Transverse colon (tissue), 4 donors: Measurements from ENCODE around the gene NT5DC3. TPM values are rescaled to one million over a fixed set of nuclear protein-coding genes. Genes with fewer than 3 reads are reported as not detected.
A peak's percentile ranks its signal among the peaks of the same experiment; 100 is the strongest.

Experiments used
- DNase-seq: peaks from one replicate; pipeline ENCODE4 v3.0.0-alpha.2; 2019
- H3K27ac ChIP-seq, 4 donors: fragments of 200-600 bp; sonication (generic); 2 replicates each; pipeline ENCODE4 v1.5.1; 2016 to 2018; ENCODE audit warnings: inconsistent platforms in 4 of 4
- H3K27me3 ChIP-seq: fragments of 200-600 bp; sonication (generic); 2 replicates; pipeline ENCODE4 v1.5.1; 2017; ENCODE audit warnings: inconsistent platforms
- H3K36me3 ChIP-seq, 4 donors: fragments of 200-600 bp; sonication (generic); 2 replicates each; pipeline ENCODE4 v1.5.1; 2017 to 2019; ENCODE audit warnings: inconsistent platforms in 4 of 4
- H3K4me1 ChIP-seq, 4 donors: fragments of 200-600 bp; sonication (generic); 2 replicates each; pipeline ENCODE4 v1.5.1; 2017 to 2020; ENCODE audit warnings: inconsistent platforms in 4 of 4
- H3K4me3 ChIP-seq, 4 donors: fragments of 200-600 bp; sonication (generic); 1 replicate in 1 of 4; 2 replicates in 3 of 4; pipeline versions ENCODE4 v1.5.1 to v1.6.1; 2017 to 2019; ENCODE audit warnings: inconsistent platforms in 4 of 4
- H3K9me3 ChIP-seq, 2 donors: fragments of 200-600 bp; sonication (generic); 2 replicates each; pipeline ENCODE4 v1.5.1; 2017 to 2019; ENCODE audit warnings: inconsistent platforms in 2 of 2
- EP300 ChIP-seq: sonication (generic); formaldehyde crosslinking; IDR thresholded peaks from one replicate; pipeline ENCODE4 v1.6.1; 2017; ENCODE audit warnings: antibody characterized with exemption, low read depth
- POLR2A ChIP-seq: fragments of 450-650 bp; IDR thresholded peaks from one replicate; pipeline ENCODE4 v1.6.1; 2016; ENCODE audit warnings: antibody characterized with exemption, mild to moderate bottlenecking, moderate library complexity
- POLR2AphosphoS5 ChIP-seq, 3 donors: sonication (generic); formaldehyde crosslinking; IDR thresholded peaks; one replicate each; pipeline ENCODE4 v1.6.1; 2016; ENCODE audit warnings: antibody characterized with exemption in 3 of 3
- WGBS, 2 donors: methylation state at CpG; one replicate each; pipeline ENCODE4 v1.1.5; 2018; ENCODE audit warnings: low coverage in 1 of 2; 5-methylcytosine and 5-hydroxymethylcytosine counted together
- in situ Hi-C, 4 donors: fragments of 200-750 bp; cut with MboI; loops; one replicate each; pipeline versions ENCODE4 v1.15.0 to v1.15.1; 2017; ENCODE audit warnings: low sequenced_read_pairs in 3 of 4, low pct_ligation_motif_present in 1 of 4, low pct_unique_long_range_greater_than_20kb in 1 of 4
- intact Hi-C: fragments of 100-400 bp; cut with DNase I; formaldehyde crosslinking; loops from one replicate; pipeline ENCODE4 v1.15.1; 2023; ENCODE audit warnings: low total_unique reads
- total RNA-seq, 4 donors: library from RNA; depleted of rRNA; stranded (reverse); fragments of >200 nt; gene quantifications; one replicate each; pipeline ENCODE4 v1.1.0, GENCODE V29; 2016
- TF ChIP-seq, protein P1 (sequence below), 5 experiments: fragments of 200-600 bp in 3 of 5; fragments of 450-650 bp in 2 of 5; sonication (generic) in 3 of 5; IDR thresholded peaks; 1 replicate in 2 of 5; 2 replicates in 3 of 5; pipeline ENCODE4 v1.5.1; 2016 to 2017; ENCODE audit warnings: antibody characterized with exemption in 5 of 5, inconsistent platforms in 3 of 5, mild to moderate bottlenecking in 2 of 5, moderate library complexity in 1 of 5

Gene NT5DC3
- total RNA-seq, 4 donors from 2014 or later = 24.3 to 71.4 (median 54.8) TPM

DNA sequence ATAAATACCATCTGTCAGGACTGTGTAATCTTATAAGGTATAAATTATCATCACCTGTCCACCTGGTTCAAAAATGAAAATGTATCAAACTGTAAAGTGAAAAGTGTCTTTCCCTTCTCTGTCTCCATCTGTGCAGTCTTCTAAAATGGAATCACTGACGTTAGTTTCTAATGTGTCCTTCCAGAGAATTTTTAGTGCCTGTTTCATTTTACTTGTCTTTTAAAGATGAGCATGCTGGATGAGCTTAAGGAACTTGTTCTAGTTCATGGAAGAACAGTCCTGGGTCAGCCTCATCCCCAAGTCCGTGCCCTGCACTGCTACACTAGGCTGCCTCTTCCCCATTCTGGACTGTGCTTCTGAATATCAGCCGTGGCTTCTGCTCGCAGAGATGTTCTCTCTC is 5.4 kb upstream of the NT5DC3 start:
- no peaks in the 10 kb centered on the region for H3K9me3 ChIP-seq
- WGBS, 2 donors = 77 to 84% methylated on average over 4 of the region's 4 CpGs
- intact Hi-C loops = no loop called here
- H3K36me3 ChIP-seq = no peaks in the 10 kb centered on the region
- in situ Hi-C loops = no loop called here
- no peak for TF ChIP-seq EP300
- TF ChIP-seq POLR2A = no peak
- TF ChIP-seq, protein P1, sequence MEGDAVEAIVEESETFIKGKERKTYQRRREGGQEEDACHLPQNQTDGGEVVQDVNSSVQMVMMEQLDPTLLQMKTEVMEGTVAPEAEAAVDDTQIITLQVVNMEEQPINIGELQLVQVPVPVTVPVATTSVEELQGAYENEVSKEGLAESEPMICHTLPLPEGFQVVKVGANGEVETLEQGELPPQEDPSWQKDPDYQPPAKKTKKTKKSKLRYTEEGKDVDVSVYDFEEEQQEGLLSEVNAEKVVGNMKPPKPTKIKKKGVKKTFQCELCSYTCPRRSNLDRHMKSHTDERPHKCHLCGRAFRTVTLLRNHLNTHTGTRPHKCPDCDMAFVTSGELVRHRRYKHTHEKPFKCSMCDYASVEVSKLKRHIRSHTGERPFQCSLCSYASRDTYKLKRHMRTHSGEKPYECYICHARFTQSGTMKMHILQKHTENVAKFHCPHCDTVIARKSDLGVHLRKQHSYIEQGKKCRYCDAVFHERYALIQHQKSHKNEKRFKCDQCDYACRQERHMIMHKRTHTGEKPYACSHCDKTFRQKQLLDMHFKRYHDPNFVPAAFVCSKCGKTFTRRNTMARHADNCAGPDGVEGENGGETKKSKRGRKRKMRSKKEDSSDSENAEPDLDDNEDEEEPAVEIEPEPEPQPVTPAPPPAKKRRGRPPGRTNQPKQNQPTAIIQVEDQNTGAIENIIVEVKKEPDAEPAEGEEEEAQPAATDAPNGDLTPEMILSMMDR (IDR thresholded peaks at IDR 0.05) = no peak
- no peak for TF ChIP-seq POLR2AphosphoS5 (IDR thresholded peaks at IDR 0.05)
- H3K27me3 ChIP-seq = no peaks in the 10 kb centered on the region
- H3K4me1 ChIP-seq = peaks cover 12 to 50% (median 24%) of the 10 kb centered on the region in 4 donors
- DNase-seq = no peak
- H3K27ac ChIP-seq = peak overlapping the region; percentile 60 to 92 (median 86)
- no peak overlapping the region for H3K4me3 ChIP-seq

DNA sequence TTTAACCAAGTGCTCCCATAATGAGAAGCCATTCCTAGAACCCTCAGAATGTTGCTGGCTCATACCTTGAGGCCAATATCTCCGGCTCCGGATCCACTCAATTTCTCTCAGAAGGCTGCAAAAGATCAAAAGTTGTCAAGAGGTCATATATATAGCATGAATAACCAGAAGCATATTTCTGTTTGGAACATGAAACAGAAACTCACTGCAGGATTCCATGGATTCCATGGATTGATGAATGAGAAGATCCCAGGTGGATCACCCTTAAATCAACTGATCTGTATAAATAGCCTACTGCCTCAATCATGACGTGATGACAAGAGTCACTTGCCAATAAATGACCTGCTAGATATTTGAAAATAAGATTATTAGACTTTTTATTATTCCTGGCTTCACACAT is 3.3 kb upstream of the NT5DC3 start:
- TF ChIP-seq, protein P1 (IDR thresholded peaks at IDR 0.05) = no peak
- peak in 1 of 3 donors; percentile 21 for TF ChIP-seq POLR2AphosphoS5 (IDR thresholded peaks at IDR 0.05)
- no peak for TF ChIP-seq POLR2A
- Histone ChIP-seq H3K36me3 (no peaks in the 10 kb centered on the region), H3K4me1 (peaks cover 12 to 46% (median 23%) of the 10 kb centered on the region in 4 donors), H3K9me3 (no peaks in the 10 kb centered on the region), H3K27ac (peak overlapping the region; percentile 60 to 92 (median 86)), H3K4me3 (no peak overlapping the region), H3K27me3 (no peaks in the 10 kb centered on the region)
- intact Hi-C loops (no loop called here), in situ Hi-C loops (no loop called here)
- 63 to 74% methylated on average over 3 of the region's 3 CpGs for WGBS, 2 donors
- DNase-seq = no peak

DNA sequence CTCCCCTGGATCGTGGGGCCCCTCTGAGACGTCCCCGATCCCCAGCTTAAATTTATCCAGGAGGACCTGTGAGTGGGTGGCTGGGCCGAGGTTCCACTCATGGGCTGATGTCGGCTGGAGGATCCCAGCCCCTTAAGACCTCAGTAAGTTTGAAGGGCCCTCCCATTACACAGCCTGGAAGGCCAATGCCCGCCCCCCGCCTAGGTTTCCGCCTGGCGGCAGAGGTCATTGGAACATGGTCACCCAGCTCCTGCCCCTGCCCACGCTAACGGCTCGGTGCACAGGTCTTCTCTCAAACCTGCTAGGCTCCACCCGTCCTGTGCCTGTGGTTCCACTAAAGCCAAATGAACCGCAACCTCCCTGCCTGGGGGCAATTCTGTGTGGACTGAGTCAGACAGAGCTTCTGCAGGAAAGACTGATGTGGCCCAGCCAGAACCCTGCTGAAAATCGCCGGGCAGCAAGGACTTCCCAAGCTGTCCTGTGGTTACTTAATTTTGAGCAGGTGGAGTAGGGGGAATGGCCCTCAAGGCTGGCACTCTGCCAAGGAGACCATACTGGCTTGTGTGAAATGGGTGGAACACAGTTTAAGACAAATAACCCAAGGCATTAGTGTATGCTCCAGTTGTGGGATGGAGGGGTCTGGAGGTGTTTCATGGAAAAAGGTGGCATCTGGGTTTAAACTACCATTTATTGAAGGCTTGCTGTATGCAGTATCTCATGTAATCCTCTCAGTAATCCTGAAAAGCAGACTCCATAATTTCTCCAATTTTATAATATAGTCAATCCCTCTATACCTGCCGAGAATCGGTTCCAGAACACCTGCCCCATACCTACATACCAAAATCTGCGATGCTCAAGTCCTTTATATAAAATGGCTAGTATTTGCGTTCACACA is 903 bp upstream of the NT5DC3 start:
- peak overlapping the region; percentile 79 to 92 (median 86) for H3K27ac ChIP-seq
- no peak for DNase-seq
- H3K9me3 ChIP-seq = no peaks in the 10 kb centered on the region
- 66 to 98% methylated on average over 4 to 15 of the region's 20 CpGs for WGBS, 2 donors
- no peak for TF ChIP-seq EP300
- TF ChIP-seq, protein P1 (IDR thresholded peaks at IDR 0.05) = no peak
- no peak for TF ChIP-seq POLR2AphosphoS5 (IDR thresholded peaks at IDR 0.05)
- no peak for TF ChIP-seq POLR2A
- in situ Hi-C loops (no loop called here), intact Hi-C loops (no loop called here)
- peak overlapping the region; percentile 56 to 97 (median 83) for H3K4me3 ChIP-seq
- H3K4me1 ChIP-seq = peaks cover under 1 to 38% (median 16%) of the 10 kb centered on the region in 4 donors
- no peaks in the 10 kb centered on the region for H3K27me3 ChIP-seq
- no peaks in the 10 kb centered on the region for H3K36me3 ChIP-seq

DNA sequence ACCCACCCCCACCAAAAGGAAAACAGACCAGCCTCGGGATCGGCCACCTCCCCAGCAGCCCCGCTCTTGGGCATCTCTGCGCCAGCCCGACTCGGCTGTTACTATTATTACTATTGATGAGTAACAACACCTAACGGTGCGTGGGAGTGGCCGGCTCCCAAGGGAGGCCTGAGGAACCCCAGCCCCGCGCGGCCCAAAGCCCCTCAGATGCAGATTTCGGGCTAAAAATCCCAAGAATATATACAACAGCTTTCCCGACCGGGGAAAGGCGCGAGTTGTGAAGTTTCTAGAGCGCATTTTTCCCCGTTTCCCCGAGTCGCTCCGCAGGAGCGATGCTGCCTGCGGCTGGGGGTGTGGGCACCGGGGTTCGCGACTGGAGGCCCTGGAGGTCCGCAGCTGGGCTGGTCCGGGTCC is 565 bp downstream of the NT5DC3 start:
- Histone ChIP-seq H3K36me3 (no peaks in the 10 kb centered on the region), H3K27me3 (no peaks in the 10 kb centered on the region), H3K4me1 (peaks cover 0 to 36% (median 16%) of the 10 kb centered on the region in 4 donors), H3K4me3 (peak overlapping the region; percentile 72 to 97 (median 96)), H3K9me3 (no peaks in the 10 kb centered on the region), H3K27ac (peak overlapping the region; percentile 79 to 92 (median 86))
- intact Hi-C loops (no loop called here), in situ Hi-C loops (no loop called here)
- WGBS, 2 donors = 0 to 1% methylated on average over 2 to 29 of the region's 29 CpGs
- peak; percentile 21 for DNase-seq
- TF ChIP-seq, protein P1 (IDR thresholded peaks at IDR 0.05) = no peak
